ENCODE measurements around the gene PIMREG. TPM values are rescaled to one million over a fixed set of nuclear protein-coding genes. Genes with fewer than 3 reads are reported as not detected.

PIMREG gene
- total RNA-seq, 1 experiment from 2014 or later = 91.4 TPM

- DNase-seq (ENCODE audit: low read depth) = no peak
These were observed 17.7 kb downstream of the PIMREG start for GRCh38 chr17:6461792-6462524.

- no peak for DNase-seq (ENCODE audit: low read depth)
These were observed 18.4 kb downstream of the PIMREG start for GRCh38 chr17:6462692-6463091.

- DNase-seq (ENCODE audit: low read depth) = no peak
These were observed 19.6 kb downstream of the PIMREG start for GRCh38 chr17:6463616-6464445.

DNA sequence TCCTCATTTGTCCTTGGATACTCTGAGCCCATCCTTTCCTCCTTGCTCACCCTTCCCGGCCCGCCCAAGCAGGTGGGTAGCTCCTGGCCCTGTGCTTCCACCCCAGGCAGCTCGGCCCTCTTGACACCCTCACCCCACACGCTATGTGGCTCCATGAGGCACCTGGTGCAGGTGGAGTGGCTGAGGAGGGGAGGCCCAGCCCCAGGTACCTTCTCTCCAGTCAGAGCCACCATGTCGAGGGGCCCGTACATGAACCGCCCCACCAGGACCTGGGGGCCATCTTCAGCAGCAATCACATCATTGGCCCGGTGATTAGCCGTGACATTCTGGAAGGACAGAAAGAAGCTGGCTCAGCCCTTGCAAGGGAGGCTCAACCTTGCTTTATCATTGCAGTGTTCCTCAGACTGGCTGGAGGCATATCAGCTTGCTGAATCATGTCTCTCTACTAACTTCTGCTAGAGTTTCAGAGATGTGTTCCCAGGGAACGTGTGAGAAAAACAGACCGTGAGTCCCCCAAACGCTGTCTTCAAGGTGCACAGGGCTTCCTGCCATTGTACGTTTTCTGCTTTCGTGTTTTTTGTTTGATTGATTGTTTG, 20.3 kb downstream of the PIMREG start:
- DNase-seq (ENCODE audit: low read depth) = no peak

GRCh38 chr17:6465206-6466003, 21.1 kb downstream of the PIMREG start:
- no peak for DNase-seq (ENCODE audit: low read depth)

DNA sequence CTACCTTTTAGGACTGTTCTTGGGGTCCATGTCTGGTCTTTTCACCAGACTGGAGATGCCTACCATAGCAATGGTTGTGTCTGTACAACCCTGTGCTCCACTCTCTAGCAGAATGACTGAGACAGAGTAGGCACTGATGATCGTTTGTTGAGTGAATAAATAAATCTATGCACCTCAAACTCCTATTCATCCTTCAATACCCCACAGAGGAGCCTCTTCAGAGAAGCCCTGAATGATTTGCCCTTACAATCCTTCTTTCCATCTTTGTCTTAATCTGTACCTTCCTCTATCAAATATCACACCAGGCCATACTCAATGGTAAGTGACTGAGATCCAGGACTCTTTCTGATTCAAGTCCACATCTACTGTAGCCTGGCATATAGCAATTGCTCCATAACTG, 23.3 kb downstream of the PIMREG start:
- DNase-seq (ENCODE audit: low read depth) = no peak

GRCh38 chr17:6468051-6468790, 24.0 kb downstream of the PIMREG start:
- DNase-seq (ENCODE audit: low read depth) = no peak

DNA sequence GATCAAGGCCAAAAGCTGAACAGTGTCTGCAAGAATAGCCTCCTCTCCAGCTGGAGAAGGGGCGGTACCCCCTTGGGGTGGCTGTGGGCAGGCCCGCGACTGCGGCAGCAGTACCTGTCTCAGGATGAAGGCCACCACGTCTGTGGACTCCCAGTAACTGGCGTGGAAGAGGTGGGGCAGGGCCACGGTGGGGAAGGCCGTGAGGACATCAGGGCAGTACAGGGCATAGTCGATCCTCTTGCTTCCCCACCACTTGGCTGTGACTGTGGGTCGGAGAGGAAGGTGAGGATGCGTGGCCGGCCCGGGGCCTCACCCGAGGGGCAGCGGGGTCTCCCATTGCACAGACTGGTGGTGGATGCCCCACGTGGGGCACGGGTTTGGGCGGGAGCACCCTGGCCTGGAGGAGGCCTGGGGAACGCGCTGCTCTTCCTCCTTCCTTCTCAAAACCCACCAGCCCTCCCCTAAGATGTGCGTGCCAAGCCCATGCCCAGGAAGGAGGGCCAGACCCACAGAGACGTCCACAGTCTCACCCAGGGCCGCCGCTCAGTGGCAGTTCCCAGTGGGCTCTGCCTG, 26.0 kb downstream of the PIMREG start:
- DNase-seq (ENCODE audit: low read depth) = no peak

DNA sequence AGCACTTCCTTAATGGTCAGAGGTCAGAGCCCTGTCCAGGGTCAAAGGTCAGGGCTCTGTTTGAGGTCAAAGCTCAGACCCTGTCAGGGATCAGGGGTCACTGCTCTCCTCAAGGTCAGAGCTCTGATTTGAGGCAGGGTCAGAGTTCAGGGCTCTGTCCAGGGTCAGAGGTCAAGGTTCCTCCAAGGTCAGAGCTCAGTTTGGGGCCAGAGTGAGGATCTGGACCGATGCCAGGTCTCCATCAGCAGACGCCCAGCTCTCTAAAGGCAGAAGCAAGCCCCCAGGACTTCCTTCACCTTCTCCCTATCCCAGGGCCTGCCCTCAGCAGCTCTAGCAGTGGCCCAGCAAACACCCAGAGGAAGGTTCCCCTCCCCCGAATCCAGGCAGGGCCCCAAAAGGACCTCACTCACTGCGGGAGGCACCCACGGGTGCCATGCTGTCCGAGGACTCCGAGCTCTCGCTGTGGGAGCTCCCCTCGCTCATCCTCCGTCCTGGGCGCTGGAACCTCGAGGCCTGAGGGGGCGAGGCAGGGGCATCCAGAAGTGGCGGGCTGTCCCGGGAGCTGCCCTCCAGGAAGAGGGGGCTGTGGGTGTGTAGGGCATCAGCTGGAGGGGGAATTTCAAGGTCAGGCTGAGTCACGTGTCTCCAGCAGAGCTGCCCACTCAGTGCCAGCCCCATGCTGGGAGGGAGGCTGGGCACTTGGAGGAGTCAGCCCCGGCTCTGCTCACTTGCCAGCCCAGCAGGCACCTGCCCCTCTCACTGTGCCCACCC, 26.7 kb downstream of the PIMREG start:
- DNase-seq (ENCODE audit: low read depth) = no peak

- peak; percentile 77 for DNase-seq (ENCODE audit: low read depth)
These were observed 27.5 kb downstream of the PIMREG start for GRCh38 chr17:6471531-6472465.

GRCh38 chr17:6472517-6472916, 28.3 kb downstream of the PIMREG start:
- no peak for DNase-seq (ENCODE audit: low read depth)

- peak; percentile 64 for DNase-seq (ENCODE audit: low read depth)
These were observed 29.0 kb downstream of the PIMREG start for GRCh38 chr17:6473128-6473767.

DNA sequence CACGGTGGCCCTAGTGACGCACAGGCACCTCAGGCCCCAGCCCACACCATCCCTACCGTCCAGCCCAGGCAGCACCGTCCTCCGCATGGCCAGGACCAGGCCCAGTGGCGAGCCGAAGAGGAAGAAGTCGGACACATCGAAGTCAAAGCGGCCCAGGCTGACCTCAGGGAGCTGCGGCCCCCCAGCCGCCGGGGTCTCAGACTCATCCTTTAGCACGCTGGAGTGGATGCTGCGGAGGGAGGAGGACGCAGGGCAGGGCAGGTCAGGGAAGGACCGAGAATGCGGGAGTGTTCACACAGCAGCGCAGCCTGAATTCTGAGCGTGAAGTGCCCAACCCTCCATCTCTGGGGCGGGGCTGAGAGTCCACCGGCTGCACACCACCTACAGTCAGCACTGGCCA, 30.1 kb downstream of the PIMREG start:
- no peak for DNase-seq (ENCODE audit: low read depth)

- no peak for DNase-seq (ENCODE audit: low read depth)
These were observed 30.7 kb downstream of the PIMREG start for GRCh38 chr17:6474906-6475305.

DNA sequence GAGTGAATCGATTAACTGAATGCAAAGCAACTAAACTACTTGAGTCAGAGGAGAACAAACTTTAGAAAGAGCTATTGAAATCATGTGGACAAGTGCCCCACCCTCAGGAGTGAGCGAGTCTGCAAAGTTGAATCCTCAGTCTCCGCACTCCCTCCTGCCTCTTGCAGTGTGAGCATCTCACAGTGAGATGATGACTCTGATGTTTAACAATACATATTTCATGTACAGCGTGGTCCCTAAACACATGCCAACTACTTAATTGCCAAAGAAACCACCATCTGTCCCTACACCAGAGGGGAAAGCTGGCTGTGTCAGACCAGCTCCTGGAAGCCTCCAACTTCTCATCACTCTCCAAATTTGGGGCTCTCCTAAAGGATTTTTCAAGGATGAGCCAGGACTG, 31.2 kb downstream of the PIMREG start:
- DNase-seq (ENCODE audit: low read depth) = no peak

GRCh38 chr17:6476076-6476809, 32.0 kb downstream of the PIMREG start:
- DNase-seq (ENCODE audit: low read depth) = no peak

DNA sequence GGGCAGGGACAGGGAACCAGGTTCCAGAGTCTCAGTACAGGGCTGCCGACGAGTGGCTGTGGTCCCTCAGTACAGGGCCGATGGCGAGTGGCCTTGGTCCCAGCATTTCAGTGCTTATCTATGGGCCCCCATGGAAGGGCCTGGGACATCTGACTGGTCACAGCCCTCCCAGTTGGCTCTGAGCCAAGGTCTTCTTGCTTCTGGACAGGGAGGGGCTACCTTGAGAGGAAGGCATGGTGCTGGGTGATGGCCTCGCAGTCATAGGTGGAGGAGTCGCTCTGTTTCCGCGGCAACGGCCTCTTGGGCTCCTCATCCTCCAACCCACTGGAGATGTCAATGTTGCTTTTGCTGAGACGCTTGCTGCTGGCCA, 32.5 kb downstream of the PIMREG start:
- DNase-seq (ENCODE audit: low read depth) = no peak

All from LHCN-M2 (cell line).